HFFc6 (cell line): ENCODE data around the gene TMEM14A. TPM values are rescaled to one million over a fixed set of nuclear protein-coding genes. Genes with fewer than 3 reads are reported as not detected.
"Not testable (repeated sequence)": the region's sequence is repeated elsewhere in the genome, so short reads cannot be mapped to it uniquely, and the experiment has no call there.

Source experiments
- DNase-seq: peaks from one replicate; pipeline ENCODE4 v3.0.0-alpha.2; 2018
- H3K27ac Mint-ChIP-seq: 2 replicates; pipeline ENCODE4 v1.8.0; 2020; ENCODE audit warnings: mild to moderate bottlenecking, mixed read lengths
- H3K27me3 Mint-ChIP-seq: 2 replicates; pipeline ENCODE4 v1.8.0; 2021; ENCODE audit warnings: mild to moderate bottlenecking, moderate library complexity, mixed read lengths; ENCODE audit not compliant: insufficient read depth
- H3K36me3 Mint-ChIP-seq: 2 replicates; pipeline ENCODE4 v1.8.0; 2021; ENCODE audit warnings: low read depth, mixed read lengths
- H3K4me1 Mint-ChIP-seq: 2 replicates; pipeline ENCODE4 v1.8.0; 2020; ENCODE audit warnings: low read depth, mixed read lengths
- H3K4me3 Mint-ChIP-seq: 2 replicates; pipeline ENCODE4 v1.8.0; 2020; ENCODE audit warnings: mild to moderate bottlenecking, moderate library complexity, mixed read lengths
- H3K9me3 Mint-ChIP-seq: 2 replicates; pipeline ENCODE4 v1.8.0; 2020; ENCODE audit warnings: mild to moderate bottlenecking, mixed read lengths
- CTCF ChIP-seq: fragments of 200-600 bp; sonication (generic); IDR thresholded peaks from 2 replicates; pipeline ENCODE4 v1.5.0; 2021; ENCODE audit warnings: antibody characterized with exemption, mild to moderate bottlenecking
- total RNA-seq, 6 experiments: library from RNA; stranded (reverse); fragmentation: NEBNext Ultra II Directional; extraction: Animal tissue kit (Norgen Biotek cat#: 25700); gene quantifications; 2 replicates in 1 of 6; 3 replicates in 5 of 6; pipeline ENCODE4 v1.2.3, GENCODE V29; 2021

TMEM14A gene
- total RNA-seq, 6 experiments from 2014 or later = 36.3 to 48.0 (median 45.0) TPM

GRCh38 chr6:52667572-52667971 is 3.3 kb upstream of the TMEM14A start:
- Mint-ChIP-seq H3K4me3 (no peak overlapping the region), H3K27me3 (no peaks in the 10 kb centered on the region)
- no peak for TF ChIP-seq CTCF

GRCh38 chr6:52671676-52672075 is 763 bp downstream of the TMEM14A start:
- peak overlapping the region; percentile 94 for H3K4me3 Mint-ChIP-seq
- DNase-seq = no peak
- no peak for TF ChIP-seq CTCF
- H3K9me3 Mint-ChIP-seq = no peaks in the 10 kb centered on the region
- H3K27ac Mint-ChIP-seq = no peak overlapping the region
- peaks cover 23% of the 10 kb centered on the region for H3K36me3 Mint-ChIP-seq
- no peaks in the 10 kb centered on the region; the same call in 1 of the 2 replicates for H3K27me3 Mint-ChIP-seq
- H3K4me1 Mint-ChIP-seq = peaks cover 48% of the 10 kb centered on the region

More at GRCh38 chr6:52667572-52667971, 3.3 kb upstream of the TMEM14A start:
- DNase-seq = no peak
- Mint-ChIP-seq H3K36me3 (peaks cover 16% of the 10 kb centered on the region), H3K9me3 (no peaks in the 10 kb centered on the region), H3K27ac (no peak overlapping the region), H3K4me1 (peaks cover 32% of the 10 kb centered on the region)

- Mint-ChIP-seq H3K9me3 (no peaks in the 10 kb centered on the region), H3K36me3 (peaks cover 22% of the 10 kb centered on the region), H3K27me3 (no peaks in the 10 kb centered on the region; the same call in 1 of the 2 replicates), H3K4me1 (peaks cover 48% of the 10 kb centered on the region), H3K27ac (no peak overlapping the region), H3K4me3 (peak overlapping the region; percentile 94)
- DNase-seq = peak; percentile 27
- TF ChIP-seq CTCF = no peak
These were observed 1.6 kb downstream of the TMEM14A start for GRCh38 chr6:52672412-52673025.

GRCh38 chr6:52674666-52675065 is 3.8 kb downstream of the TMEM14A start:
- H3K4me1 Mint-ChIP-seq = peaks cover 49% of the 10 kb centered on the region
- no peak overlapping the region for H3K4me3 Mint-ChIP-seq
- H3K36me3 Mint-ChIP-seq = peaks cover 22% of the 10 kb centered on the region
- TF ChIP-seq CTCF = no peak
- no peak overlapping the region for H3K27ac Mint-ChIP-seq
- H3K9me3 Mint-ChIP-seq = no peaks in the 10 kb centered on the region
- H3K27me3 Mint-ChIP-seq = no peaks in the 10 kb centered on the region; the same call in 1 of the 2 replicates
- DNase-seq = no peak

GRCh38 chr6:52675372-52675771 is 4.5 kb downstream of the TMEM14A start:
- H3K9me3 Mint-ChIP-seq = no peaks in the 10 kb centered on the region
- H3K4me1 Mint-ChIP-seq = peaks cover 43% of the 10 kb centered on the region
- TF ChIP-seq CTCF = 0 out of 2 replicates have a peak, but pooled peaks have one; percentile 37
- peaks cover 22% of the 10 kb centered on the region for H3K36me3 Mint-ChIP-seq
- no peak overlapping the region for H3K27ac Mint-ChIP-seq
- H3K4me3 Mint-ChIP-seq = no peak overlapping the region
- no peaks in the 10 kb centered on the region; the same call in 1 of the 2 replicates for H3K27me3 Mint-ChIP-seq
- DNase-seq = no peak

GRCh38 chr6:52676631-52677030 is 5.7 kb downstream of the TMEM14A start:
- not testable (repeated sequence) for H3K4me3 Mint-ChIP-seq, H3K9me3 Mint-ChIP-seq, H3K27ac Mint-ChIP-seq, H3K27me3 Mint-ChIP-seq, DNase-seq
- peaks cover 22% of the 10 kb centered on the region for H3K36me3 Mint-ChIP-seq
- H3K4me1 Mint-ChIP-seq = peaks cover 32% of the 10 kb centered on the region
